Ovary (tissue), 9 donors: Measurements from ENCODE around the gene CD79B. TPM values are rescaled to one million over a fixed set of nuclear protein-coding genes. Genes with fewer than 3 reads are reported as not detected.

Experiments used
- DNase-seq, 5 donors: peaks; one replicate each; pipeline ENCODE4 v3.0.0-alpha.2; 2019 to 2020
- H3K27ac ChIP-seq, 2 donors: fragments of 200-600 bp; one replicate each; pipeline versions ENCODE4 v1.5.1 to v1.8.0; 2019 to 2022
- H3K27me3 ChIP-seq: fragments of 200-600 bp; one replicate; pipeline ENCODE4 v1.8.0; 2022
- H3K36me3 ChIP-seq: fragments of 200-600 bp; sonication (generic); one replicate; pipeline ENCODE4 v1.5.1; 2019
- H3K4me1 ChIP-seq: one replicate; pipeline ENCODE4 v1.8.1; 2013; ENCODE audit warnings: mild to moderate bottlenecking, moderate library complexity; ENCODE audit not compliant: insufficient read depth
- H3K4me3 ChIP-seq: fragments of 200-600 bp; sonication (generic); one replicate; pipeline ENCODE4 v1.5.1; 2017
- H3K9me3 ChIP-seq, 2 donors: fragments of 200-600 bp in 1 of 2; sonication (generic) in 1 of 2; one replicate each; pipeline versions ENCODE4 v1.5.1 to v1.8.1; 2013 to 2019; ENCODE audit warnings: mild to moderate bottlenecking in 1 of 2, moderate library complexity in 1 of 2
- EP300 ChIP-seq: sonication (generic); formaldehyde crosslinking; IDR thresholded peaks from one replicate; pipeline ENCODE4 v1.6.1; 2017; ENCODE audit warnings: antibody characterized with exemption
- POLR2A ChIP-seq: fragments of 450-650 bp; IDR thresholded peaks from one replicate; pipeline ENCODE4 v1.6.1; 2017; ENCODE audit warnings: antibody characterized with exemption, mild to moderate bottlenecking, moderate library complexity
- WGBS, 3 donors: extraction: QIAGEN DNeasy Blood & Tissue Kit in 1 of 3; methylation state at CpG; one replicate each; pipeline versions ENCODE4 v1.1.5 to v1.1.7; 2013 to 2017; 5-methylcytosine and 5-hydroxymethylcytosine counted together
- intact Hi-C, 4 donors: fragments of 100-400 bp; cut with DNase I; formaldehyde crosslinking; loops; one replicate each; pipeline versions ENCODE4 v1.11.0 to v1.15.1; 2022 to 2023
- polyA plus RNA-seq, 2 donors: library from polyadenylated mRNA; stranded (reverse); fragments of 200-250 nt in 1 of 2; fragments of 350-450 nt in 1 of 2; fragmentation: Illumina TruSeq in 1 of 2; extraction: RNeasy Lipid Tissue Mini Kit (QIAGEN cat#74804) in 1 of 2; gene quantifications; one replicate each; pipeline ENCODE4 v1.2.3, GENCODE V29; 2013 to 2014
- total RNA-seq, 7 donors: library from RNA; depleted of rRNA in 2 of 7; stranded (reverse); fragments of >200 nt in 2 of 7; fragmentation: NEBNext Ultra II Directional in 3 of 7; extraction: Animal tissue kit (Norgen Biotek cat#: 25700) in 3 of 7; gene quantifications; one replicate each; pipeline versions ENCODE4 v1.1.0 to v1.2.4, GENCODE V29; 2016 to 2023
- TF ChIP-seq, protein P1 (sequence below), 3 donors: fragments of 450-650 bp in 2 of 3; fragments of 200-600 bp in 1 of 3; IDR thresholded peaks; one replicate each; pipeline versions ENCODE4 v1.5.1 to v1.8.0; 2016 to 2022; ENCODE audit warnings: antibody characterized with exemption in 3 of 3, mild to moderate bottlenecking in 1 of 3
- donor health status: DM: no; HTN: no; CAD: no; lungs with moderate emphysema.
- donor health status: DM: no; HTN: no; CAD: no.
- donor health status: Bipolar disorder and iron deficiency.
- donor health status: DM: yes; HTN: yes; CAD: no.
- donor health status: DM: no; HTN: no; CAD: no.
- donor health status: DM: yes; HTN: yes; CAD: no.

Gene CD79B
- total and polyA plus RNA-seq, 9 donors: 0.48 to 2.0 (median 0.92) TPM

DNA sequence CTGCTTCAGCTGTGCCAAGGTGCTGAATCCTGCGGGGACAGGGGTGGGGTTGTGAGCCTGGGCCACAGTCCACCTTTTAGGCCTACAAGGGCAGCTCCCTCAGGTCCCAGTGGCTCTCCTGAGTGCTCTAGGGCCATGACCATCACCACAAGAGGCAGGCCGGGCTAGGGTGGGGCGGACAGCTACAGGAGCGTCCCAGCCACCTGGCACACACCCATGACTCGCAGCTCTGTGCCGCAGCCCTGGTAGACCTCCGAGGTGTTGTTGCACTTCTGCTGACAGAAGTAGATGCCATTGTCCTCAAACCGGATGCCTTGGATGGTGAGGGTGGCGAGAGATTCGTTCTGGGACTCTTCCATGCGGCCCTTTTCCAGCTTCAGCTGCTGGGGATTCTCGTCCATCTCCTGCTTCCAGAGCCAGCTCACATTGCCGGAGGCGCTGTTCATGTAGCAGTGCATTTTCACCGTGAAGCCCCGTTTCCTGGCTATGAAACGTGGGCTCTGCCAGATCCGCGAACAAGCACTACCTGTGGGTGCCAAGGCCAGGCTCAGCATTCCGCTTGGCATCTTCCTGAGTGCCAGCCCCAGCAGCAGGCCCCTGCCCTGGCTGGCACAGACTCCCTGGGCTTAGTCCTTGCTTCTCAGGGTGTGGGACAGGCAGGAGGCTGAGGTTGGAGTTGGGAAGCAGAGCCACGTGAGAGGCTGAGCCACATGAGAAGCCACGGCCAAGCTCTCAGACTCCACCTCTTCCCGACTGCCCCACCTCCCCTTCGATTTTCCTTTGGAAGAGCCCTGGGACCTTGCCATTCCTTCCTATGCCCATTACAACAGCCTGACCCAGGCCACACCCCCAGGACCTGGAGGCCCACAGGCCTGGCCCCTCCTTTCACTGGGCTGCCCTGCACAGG lies 2.0 kb downstream of the CD79B start:
- H3K36me3 ChIP-seq: no peaks in the 10 kb centered on the region
- no peak for DNase-seq
- no peaks in the 10 kb centered on the region for H3K9me3 ChIP-seq
- TF ChIP-seq POLR2A: no peak
- no peak for TF ChIP-seq EP300
- TF ChIP-seq, protein P1, sequence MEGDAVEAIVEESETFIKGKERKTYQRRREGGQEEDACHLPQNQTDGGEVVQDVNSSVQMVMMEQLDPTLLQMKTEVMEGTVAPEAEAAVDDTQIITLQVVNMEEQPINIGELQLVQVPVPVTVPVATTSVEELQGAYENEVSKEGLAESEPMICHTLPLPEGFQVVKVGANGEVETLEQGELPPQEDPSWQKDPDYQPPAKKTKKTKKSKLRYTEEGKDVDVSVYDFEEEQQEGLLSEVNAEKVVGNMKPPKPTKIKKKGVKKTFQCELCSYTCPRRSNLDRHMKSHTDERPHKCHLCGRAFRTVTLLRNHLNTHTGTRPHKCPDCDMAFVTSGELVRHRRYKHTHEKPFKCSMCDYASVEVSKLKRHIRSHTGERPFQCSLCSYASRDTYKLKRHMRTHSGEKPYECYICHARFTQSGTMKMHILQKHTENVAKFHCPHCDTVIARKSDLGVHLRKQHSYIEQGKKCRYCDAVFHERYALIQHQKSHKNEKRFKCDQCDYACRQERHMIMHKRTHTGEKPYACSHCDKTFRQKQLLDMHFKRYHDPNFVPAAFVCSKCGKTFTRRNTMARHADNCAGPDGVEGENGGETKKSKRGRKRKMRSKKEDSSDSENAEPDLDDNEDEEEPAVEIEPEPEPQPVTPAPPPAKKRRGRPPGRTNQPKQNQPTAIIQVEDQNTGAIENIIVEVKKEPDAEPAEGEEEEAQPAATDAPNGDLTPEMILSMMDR (IDR thresholded peaks at IDR 0.05): no peak
- intact Hi-C loops: loop anchor here in 2 of 4 donors (10.0 kb wide), 2 partner anchors 95 to 355 kb away; partner anchors contain the start of gene ICAM2 (in 1 of the 2)
- no peak overlapping the region for H3K4me3 ChIP-seq
- WGBS, 3 donors: 89 to 90% (median 89%) methylated on average over 24 of the region's 24 CpGs
- no peak overlapping the region for H3K27ac ChIP-seq
- H3K27me3 ChIP-seq: no peaks in the 10 kb centered on the region
- no peaks in the 10 kb centered on the region for H3K4me1 ChIP-seq

DNA sequence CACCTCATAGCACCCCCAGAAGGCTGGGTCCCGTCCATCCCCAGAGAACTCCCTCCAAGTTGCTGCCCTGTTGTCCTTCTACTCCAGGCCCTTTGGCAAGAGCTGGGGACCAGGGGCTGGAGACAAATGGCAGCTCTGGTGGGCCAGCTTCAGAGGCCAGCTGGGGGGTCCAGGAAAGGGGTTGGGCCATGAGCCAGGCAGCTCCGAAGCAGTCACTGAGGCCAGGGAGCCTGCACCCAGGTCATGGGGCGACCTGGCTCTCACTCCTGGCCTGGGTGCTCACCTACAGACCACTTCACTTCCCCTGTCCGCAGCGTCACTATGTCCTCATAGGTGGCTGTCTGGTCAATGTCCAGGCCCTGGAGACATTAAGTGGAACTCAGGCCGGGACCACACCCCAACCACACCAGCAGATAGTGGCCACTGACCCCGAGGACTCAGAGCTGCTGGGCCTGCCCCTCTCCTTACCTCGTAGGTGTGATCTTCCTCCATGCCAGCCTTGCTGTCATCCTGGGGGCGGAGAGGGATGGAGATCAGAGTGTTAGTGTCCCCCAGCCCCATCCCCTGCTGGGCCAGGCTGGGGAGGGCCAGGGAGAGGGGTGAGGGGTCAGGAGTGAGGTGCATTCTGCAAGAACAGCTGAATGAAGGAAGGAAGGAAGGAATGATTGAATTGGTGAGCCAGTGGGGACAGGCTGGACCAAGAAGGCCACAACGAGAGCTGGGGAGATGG lies 3.0 kb downstream of the CD79B start:
- no peak for TF ChIP-seq POLR2A
- TF ChIP-seq, protein P1 (IDR thresholded peaks at IDR 0.05): no peak
- TF ChIP-seq EP300: no peak
- H3K27me3 ChIP-seq: no peaks in the 10 kb centered on the region
- no peaks in the 10 kb centered on the region for H3K36me3 ChIP-seq
- H3K9me3 ChIP-seq: no peaks in the 10 kb centered on the region
- no peak overlapping the region for H3K4me3 ChIP-seq
- H3K27ac ChIP-seq: no peak overlapping the region
- 86 to 90% (median 87%) methylated on average over 8 to 10 of the region's 10 CpGs for WGBS, 3 donors
- intact Hi-C loops: loop anchor here in 1 of 4 donors (10.0 kb wide), 1 partner anchor 96 kb away; the partner anchor contains the start of gene ICAM2
- H3K4me1 ChIP-seq: no peaks in the 10 kb centered on the region
- no peak for DNase-seq

DNA sequence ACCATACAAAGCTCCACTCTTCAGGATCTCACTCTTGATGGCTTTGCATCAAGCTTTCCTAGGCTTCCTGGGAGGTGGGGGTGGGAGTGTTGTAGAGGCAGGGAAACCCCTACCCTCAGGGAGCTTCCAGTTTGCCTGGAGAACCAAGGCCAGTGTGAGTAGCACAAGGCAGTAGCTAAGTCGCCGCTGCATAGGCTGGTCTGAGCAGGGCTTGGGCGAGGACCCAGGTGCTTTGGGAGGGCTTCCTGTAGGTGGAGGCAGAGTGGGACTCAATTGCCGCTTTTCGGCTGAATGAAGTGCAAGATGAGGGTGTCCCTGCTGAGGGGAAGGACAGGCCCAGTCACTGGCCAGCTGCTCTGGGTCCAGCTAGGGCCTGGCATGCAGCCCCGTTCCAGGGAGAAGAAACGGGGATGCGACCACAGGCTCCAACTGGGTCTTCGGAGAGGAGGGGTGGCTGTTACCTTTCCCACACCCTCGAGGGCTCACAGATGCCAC lies 3.9 kb downstream of the CD79B start:
- WGBS, 3 donors: 89 to 96% (median 90%) methylated on average over 10 of the region's 10 CpGs

More for the DNA sequence above, 3.9 kb downstream of the CD79B start:
- no peaks in the 10 kb centered on the region for H3K36me3 ChIP-seq
- intact Hi-C loops: loop anchor here in 1 of 4 donors (10.0 kb wide), 1 partner anchor 97 kb away; the partner anchor contains the start of gene ICAM2
- no peaks in the 10 kb centered on the region for H3K4me1 ChIP-seq
- TF ChIP-seq POLR2A (no peak), EP300 (no peak)
- TF ChIP-seq, protein P1 (IDR thresholded peaks at IDR 0.05): no peak
- H3K4me3 ChIP-seq: no peak overlapping the region
- no peak overlapping the region for H3K27ac ChIP-seq
- no peak for DNase-seq
- no peaks in the 10 kb centered on the region for H3K9me3 ChIP-seq
- no peaks in the 10 kb centered on the region for H3K27me3 ChIP-seq
